GM19452 (cell line): ENCODE measurements around the gene KCNMA1.

Source experiments
- ATAC-seq: cut with Tn5 transposase; IDR thresholded peaks from one replicate; pipeline ENCODE4 v1.9.1; 2021; ENCODE audit not compliant: unreplicated experiment

KCNMA1 gene

DNA sequence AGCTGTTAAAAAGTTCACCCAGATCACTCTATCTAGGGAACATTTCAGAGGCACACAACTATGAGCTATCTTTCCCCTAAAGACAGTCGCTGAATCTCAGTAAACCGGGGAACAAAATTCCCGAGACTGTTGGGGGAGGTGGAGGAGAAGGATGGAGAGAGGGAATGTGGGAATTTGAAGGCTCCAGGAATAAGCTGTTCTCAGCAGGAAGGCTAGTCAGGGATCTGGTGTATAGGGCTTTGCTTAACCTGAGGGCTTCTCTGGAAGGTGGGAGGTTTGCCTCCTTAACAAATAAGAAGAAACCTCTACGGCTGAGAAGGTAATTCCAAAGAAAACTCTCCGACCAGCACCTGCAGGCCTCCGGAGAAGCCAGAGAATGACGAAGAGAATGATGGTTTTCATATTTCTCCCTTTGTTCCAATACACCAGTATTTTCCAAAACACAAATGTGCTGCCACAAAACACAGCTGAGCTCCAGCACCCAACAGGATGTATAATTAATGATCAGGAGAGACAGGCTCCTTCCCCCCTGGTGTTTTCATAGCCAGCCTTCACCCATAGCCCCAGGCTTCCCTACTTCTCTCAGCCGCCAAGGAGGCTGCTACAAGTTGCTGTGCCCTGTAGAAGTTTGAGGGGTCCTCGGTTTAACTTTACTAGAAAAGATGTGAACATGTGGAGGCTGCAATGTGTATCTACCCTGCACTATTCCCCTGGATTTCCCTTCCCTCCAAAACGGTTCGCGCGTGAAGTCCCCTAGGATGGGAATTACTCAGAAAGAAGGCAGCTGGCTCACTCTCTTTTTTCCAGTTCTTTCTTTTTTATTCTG, 2.0 kb downstream of the KCNMA1 start:
- ATAC-seq: no peak

DNA sequence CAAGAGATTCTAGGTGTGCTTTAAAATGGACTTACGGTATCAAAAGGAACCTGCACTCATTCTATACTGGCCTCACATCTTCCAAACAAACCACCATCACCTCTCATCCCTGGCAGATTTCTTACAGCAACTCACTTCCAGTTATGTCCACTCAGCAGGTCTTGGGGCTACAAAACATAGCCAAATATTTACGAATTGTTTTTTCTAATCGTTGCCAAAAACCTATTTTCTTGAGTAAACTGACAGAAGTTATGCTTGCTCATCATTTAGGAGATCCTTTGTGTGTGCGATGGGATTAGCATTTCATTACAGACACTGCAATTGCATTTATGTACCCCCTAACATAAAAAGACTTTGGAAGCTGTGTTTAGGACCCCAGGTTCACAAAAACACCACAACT, 2.7 kb downstream of the KCNMA1 start:
- ATAC-seq: no peak

DNA sequence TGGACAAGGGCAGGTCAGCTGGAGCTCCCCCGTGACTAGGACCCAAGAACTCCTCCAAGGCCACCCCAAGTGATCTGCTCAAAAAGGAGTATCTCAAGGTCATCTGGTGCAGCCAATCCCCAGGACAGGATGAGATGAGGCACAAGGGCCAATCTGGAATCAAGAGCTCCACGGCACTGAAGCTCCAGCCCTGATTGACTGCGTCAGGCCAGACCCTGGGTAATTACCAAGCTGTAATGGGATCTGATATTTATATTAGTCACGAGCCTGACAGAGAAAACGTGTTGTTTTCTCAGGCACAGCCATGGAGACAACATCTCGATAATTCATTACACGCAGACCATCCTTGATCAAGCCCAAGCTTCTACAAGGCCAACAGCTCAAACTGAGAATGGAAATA, 4.2 kb downstream of the KCNMA1 start:
- no peak for ATAC-seq

DNA sequence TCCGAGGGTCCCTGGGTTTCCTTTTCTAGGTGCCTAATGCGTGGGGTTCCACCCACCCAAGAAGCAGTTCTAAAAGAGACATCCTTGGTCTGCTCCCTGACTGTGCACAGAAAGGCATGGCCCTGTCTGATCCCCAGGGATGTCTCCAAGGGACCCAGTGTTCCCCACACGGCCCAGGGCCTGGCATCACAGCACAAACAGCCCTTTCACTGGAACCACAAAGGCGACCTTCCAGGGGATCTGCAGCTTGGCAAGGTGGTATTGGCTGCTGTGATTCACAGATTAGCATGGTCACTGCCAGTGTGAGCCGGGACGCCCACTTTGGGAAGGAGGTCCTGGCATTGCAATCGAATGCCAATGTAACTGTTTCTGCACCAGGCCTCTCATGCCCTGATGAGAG, 6.4 kb downstream of the KCNMA1 start:
- no peak for ATAC-seq

DNA sequence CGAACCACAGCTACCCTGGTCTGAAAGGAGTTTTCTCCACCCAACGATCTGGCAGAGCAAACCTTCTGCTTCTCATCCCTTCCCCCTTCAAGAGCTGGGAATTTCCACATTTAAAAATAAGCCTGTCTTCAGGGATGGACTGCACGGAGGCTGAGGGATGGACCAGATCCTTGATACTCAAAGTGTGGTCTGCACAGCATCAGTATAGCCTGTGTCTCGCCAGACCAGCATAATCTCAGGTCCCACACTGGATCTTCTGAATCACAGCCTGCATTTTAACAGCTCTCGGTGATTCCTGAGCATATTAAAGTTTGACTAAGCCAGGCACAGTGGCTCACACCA, 7.1 kb downstream of the KCNMA1 start:
- no peak for ATAC-seq

DNA sequence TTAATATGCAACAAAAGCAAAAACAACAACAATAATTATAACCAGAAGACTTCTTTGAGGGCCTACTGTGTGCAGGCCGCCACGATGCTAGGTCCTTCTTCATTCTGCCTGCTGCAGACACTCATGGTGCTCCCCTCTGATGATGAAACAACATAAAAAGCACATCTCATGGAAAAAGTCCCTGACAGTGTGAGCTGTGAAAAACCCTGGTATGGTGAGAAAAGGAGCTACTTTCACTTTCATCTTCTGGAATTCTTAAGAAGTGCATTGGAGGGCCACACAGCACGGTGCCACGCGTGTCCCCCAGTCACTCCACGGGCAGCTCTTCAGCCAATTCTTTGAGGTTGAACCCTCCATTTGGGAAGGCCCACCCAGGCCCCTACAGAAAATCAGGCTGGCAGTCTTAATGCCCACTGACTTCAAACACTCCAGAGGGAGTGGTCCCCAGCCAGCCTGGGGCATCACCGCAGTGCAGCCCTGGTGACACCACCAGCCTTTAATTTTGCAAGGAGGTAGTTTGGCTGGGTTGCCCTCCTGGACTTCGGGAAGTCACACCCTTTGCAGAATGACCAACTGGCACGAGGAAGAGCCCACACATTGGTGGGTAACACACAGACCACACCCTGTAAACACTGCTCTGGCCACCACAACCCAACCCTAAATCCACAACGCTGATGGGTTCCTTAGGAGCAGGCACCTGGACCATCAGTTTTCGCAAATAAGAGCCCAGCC, 7.7 kb downstream of the KCNMA1 start:
- no peak for ATAC-seq

DNA sequence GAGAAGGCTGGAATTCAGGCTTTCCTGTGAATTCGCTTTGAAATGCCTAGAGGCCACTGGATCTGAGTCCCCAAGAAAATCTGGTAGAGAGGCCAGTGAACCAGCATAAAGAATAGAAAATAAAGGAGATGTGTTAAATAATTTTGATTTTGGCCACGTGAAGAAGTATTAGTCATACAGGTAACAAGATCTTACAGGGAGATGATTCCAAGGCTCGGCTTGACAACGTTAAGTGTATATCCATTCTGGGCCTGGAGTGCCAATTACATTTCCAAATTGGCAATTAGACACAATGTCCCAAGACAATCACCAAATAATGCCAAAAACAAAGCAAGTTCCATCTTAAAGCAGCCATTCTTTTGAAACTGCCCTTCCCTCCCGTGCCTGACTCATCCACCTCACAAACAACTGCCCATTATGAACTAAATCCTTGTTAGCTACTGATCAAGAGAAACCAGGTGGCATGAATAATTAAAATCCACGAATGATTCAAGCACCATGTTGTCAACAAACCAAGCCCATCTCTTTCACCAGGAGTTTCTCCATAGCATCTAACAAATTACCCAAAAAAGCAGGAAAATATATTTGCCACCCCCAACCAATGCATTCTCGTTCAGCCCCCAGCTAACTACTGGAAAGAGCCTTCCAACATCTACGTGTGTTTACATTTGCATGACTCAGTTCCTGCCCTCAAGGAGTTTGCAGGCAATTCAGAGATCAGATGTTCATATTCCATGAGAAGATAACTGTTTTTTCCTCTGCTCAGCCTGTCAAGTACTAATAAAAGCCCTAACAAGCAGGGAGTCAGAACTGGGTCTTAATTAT, 8.5 kb downstream of the KCNMA1 start:
- no peak for ATAC-seq

DNA sequence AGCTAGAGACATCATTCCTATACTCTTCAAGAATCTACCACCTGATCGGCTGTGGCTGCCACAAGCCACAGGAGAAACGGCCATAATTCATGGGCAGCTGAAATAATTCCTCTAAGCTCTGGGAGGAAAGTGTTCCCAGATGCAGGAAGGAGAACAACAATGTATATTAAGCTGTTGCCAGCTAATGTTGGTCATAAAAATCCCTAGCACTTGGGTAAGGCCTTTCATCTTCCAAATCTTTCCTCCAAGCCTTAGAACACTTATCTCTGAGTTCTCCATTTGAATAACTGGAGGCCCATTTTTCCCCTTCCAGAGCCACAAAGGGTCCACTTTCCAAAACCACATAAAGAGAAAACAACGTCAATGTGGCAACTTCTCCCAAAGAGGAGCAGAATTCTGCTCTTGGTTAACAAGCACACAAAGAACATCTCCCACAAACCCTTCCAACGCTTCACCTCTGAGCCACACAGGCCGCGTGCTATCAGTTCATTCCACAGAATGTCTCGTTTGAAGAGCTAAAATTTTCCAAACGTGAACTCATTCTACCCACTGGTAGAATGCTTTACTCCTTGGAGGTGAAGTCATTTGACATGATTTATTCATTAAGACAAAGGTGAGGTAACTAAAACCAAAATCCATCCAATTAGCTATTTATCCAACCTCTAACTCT, 11.2 kb downstream of the KCNMA1 start:
- no peak for ATAC-seq

DNA sequence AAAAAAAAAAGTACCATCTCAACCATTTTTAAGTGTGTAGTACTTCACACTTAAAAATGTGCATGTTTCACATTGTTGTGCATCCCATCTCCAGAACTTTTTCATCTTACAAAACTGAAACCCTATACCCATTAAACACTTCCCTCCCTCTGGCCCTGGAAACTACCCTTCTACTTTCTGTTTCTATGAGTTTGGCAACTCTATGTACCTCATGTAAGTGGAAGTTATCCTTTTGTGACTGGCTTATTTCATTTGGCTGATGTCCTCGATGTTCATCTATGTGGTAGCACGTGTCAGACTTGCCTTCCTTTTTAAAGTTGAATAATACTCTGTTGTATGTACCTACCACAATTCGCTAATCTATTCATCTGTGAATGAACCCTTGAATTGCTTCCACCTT, 12.2 kb downstream of the KCNMA1 start:
- ATAC-seq: no peak

DNA sequence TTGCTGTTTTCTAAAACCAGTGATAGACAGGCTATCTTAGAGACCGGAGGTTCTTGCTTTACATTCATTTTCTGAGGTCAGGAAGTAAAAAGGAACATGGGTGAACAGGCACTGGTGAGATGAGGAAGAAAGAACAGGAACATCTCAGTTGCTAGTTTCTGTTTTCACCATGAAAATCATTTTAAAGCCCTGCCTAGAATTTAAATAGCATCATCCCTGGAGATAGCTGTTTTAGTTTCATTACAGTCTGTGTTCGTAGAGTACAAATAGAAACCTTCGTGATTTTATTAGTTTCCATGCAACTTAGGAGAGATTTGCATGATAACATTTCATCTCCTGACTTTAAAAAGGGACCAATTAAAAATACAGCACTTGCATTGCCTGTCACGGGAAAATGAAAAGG, 14.7 kb downstream of the KCNMA1 start:
- ATAC-seq: peak; percentile 66

DNA sequence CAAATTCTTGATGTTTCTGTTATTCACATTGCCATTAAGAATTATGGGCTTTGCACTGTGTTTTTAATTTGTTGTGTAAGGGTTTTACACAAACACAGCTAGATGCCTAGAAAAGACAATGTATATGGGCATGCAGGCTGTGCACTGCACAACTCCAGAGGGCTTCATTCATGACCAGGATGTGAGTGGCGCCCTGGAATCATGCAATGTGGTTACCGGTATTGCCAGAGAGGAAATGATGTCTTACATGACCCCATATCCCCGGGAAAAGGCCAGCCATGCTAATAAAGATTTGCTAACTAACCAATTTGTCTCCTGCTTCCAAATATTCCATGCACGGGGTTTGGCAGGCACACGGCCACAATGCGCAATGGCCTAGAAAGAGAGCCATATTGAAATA, 16.9 kb downstream of the KCNMA1 start:
- no peak for ATAC-seq

DNA sequence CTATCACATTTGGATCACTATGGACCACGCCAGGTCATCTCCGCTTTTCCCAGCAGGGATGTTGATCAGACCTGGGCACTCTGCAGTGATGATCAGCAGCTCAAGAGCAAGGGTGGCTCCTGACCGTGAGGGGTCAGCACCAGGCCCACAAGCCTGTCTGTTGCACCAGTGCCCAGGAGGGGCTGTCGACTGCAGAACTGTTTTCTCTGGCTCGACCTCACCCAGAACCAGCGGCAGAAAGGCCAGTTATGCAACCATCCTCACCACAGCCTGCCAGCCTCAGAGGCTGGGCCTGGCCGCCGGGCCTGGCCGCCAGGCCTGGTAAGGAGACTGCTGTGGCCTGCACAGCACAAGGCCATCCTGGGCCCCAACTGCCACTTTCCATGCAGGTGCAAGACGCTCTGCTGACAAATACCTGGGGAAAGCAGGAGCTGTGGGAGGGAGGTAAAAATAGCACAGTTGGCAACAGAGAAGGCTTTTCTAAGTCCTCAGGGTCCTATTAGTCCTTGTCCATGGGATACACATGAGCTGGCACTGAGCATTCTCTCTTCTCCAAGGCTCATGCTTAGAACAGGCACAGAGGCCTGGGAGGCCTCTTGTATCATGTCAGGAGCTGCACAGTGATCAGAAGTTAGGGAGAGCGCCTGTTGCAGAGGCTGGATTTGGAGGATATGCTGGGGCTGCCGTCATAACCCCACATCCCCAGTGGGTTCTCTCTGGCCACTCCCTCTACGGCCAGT, 17.5 kb downstream of the KCNMA1 start:
- ATAC-seq: no peak

DNA sequence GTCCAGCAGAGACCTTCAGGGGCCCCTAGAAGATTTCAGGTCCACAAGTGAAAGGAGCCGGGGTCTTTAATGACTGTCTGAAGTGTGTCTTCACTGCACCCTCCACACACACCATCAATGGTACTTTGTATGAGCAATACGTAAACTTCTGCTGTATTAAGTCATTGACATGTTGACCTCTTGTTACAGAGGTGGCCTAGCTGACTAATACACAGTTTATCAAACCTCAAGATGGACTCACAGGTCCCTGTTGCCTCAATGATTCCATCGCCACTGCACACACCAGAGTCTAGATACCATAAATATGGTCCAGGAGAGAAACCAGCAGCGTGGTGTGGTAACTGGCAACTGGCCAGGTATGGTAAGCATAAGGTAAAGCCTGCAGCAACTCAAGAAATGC, 19.5 kb downstream of the KCNMA1 start:
- ATAC-seq: no peak

DNA sequence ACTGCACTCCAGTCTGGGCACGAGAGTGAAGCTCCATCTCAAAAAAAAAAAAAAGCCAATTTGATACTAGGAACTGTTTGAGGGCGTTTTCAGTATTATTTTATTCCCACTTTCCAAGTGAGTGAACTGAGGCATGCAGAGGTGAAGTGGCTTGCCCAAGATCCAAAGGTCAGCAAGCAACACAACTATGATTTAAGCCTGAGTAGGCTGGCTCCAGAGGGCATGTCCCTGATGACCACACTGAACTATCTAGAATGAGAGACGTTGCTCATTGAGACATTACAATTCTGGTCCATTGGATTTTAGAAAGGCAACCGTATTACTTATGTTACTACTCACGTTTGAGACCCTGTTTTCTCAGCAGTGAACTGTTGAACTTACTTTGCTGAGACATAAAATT, 20.8 kb downstream of the KCNMA1 start:
- no peak for ATAC-seq

DNA sequence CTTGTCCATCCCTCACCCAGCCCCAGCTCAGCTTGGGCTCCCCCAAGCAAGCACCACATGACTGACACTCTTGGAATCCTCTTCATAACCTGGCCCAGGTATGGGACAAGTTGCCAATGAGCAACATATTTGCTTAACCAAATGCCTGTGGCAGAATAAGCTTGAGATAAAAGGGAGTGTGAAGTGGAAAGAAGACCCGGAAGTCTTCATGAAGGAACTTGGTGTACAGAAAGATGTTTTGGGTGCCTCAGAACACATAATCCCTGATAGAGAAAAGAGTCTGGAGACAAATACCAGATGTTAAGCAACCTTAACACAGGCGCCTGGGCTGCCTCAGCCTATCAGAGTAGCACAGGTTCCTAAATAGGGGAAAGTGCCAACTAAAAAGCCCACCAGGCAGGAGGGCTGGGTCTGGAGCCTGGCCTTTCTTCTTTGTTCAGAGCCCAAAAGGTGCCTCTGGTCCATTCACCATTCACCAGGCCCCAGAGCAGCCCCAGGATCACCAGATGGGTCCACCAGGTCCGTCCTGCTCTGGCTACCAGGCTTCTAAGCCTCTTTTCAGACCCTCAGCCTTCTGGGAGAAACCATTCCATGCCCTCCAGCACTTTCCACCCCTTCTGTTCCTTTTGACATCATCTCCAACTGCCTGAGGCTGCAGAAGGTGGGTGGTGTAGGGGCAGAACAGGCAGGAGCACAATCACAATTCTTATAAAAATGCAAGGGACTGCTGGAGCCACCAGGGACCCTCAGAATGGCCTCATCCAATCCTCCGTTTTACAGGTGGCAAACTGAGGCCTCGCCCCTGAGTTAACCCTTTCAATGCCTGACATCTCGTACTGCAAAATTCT, 22.6 kb downstream of the KCNMA1 start:
- no peak for ATAC-seq

DNA sequence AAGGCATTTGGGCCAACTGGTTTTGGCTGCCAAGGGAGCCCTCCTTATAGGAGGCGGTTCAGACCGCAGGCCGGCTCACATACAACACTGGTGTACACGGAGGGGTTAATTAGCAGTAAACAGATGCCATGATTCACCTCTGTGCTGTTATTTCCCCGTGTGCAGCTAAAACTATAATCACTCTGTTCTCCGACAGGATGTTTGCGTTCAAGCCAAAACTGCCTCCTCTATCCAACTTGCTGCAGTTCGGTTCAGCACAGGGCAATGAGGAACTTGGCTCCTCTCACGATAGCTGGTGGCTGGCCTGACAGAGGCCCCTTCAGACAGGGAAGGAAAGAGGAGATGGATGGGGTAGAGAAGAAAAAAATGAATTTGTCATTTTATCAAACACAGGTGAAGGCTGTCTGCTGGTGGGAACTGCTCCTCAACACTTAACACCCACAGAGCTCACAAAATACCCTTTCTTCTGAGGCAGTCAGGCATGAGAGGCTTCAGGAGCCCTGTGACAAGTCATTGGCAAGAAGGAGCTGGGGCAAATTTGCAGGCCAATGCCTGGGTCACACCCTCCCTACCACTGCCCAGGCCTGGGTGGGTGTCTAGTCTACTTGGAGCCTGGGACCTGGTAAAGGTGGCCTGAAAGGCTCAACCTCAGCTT, 24.0 kb downstream of the KCNMA1 start:
- ATAC-seq: no peak

DNA sequence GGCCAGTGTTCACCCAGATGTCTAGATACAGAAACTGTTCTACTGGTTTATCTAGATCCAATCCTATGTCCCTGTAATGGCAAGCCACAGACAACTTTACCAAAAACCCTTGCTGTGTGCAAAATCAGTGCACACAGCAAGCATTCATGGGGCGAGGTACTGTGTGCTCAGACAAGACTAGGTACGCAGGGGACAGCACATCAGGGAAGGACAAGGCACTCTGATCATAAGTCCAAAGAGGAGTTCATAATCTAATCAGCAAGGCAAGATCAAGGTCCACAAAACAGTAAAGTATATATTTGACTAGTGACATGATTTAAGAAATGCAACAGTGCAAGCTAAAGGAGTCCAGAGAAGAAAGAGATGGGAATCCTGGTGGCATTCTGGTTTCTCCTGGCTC, 25.9 kb downstream of the KCNMA1 start:
- ATAC-seq: no peak

DNA sequence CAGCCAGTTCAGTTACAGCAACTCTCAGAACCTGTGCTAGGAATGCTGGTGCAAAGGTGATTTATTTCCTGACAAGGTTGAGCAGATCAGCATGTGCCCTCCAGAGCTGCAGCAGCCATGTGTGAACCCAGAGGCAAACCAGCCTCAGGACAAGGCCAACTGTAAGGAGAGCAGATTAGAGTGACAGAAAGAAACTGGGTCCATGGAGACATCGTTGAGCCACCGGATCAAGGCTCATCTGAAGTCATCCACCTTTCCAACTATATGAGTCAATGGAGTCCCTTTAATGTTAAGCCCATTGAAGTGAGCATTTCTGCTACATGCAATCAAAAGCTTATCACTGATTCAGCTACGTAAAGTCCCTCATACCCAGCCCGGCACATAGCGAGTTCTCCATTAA, 26.4 kb downstream of the KCNMA1 start:
- no peak for ATAC-seq

DNA sequence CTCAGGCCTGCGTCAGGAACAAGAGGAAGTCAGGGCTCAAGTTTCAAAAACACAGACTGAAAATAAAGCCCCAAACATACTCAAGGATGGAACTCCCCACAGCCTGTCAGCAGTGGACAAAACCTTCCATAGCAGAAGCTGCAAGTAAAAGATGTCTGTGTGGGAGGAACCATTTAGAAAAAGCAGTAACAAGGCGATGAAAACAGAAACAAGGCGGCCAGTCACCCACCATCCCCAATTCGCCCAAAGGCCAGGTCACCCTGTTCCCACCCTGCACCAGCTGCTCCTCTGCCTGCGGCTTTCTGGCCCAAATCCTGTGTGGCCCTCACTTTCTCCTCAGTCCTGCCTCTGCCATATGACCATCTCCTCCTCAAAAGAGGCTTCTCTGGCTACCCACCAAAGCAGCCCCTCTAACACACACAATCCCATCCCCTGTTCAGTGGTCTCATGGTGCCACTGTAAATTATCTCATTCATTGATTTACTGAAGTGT, 27.8 kb downstream of the KCNMA1 start:
- no peak for ATAC-seq
